HFF-Myc (cell line): ENCODE data around the gene NEK7.

Experiments used
- DNase-seq: peaks from one replicate; pipeline ENCODE4 v3.0.0-alpha.2; 2011; ENCODE audit warnings: low read depth; ENCODE audit errors: extremely low read depth
- H3K4me3 ChIP-seq: replicated peaks from 2 replicates; pipeline ENCODE4 v1.5.1; 2011; ENCODE audit warnings: low read depth, mild to moderate bottlenecking, control low read depth, low read length
- CTCF ChIP-seq: IDR thresholded peaks from 2 replicates; pipeline ENCODE4 v1.5.1; 2012; ENCODE audit warnings: mild to moderate bottlenecking, low read depth, low read length, control low read depth; ENCODE audit errors: missing control alignments

Gene NEK7

DNA sequence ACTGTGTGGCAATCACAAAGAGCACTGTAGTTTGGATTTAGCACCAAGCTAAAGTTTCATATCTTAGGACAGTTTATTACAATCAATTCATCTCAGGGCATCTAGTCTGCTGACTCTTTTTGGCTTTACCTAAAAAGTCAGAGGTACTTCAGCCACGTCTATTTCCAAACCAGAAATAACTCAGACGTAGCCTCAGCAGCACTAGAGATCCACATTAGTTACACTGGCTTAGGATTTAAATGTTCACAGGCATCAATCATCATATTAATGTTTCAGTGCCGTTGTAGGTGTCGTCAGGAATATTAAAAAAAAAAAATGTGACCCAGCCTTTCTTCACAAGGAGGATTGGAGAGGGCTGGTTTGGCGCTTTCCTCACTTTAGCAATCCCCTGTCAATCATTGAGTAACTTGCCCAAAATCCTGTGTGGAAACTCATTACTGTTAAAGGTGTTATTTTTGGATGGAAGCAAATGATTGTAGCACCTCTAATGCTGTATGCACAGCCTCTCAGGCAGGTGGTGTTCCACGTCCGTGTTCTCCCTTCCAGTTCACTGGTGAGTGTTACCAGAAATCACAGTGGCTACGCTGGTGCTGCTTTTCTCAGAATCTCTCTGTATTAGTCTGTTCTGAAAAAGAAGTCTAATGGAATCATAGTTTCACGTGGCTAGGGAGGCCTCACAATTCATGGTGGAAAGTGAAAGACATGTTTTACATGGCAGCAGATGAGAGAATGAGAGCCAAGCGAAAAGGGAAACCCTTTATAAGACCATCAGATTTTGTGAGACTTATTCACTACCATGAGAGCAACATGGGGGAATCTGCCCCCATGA lies 45.4 kb downstream of the NEK7 start:
- DNase-seq: no peak
- H3K4me3 ChIP-seq: no peak overlapping the region
- no peak for TF ChIP-seq CTCF

GRCh38 chr1:198203434-198203833 lies 46.6 kb downstream of the NEK7 start:
- no peak for DNase-seq
- TF ChIP-seq CTCF: no peak
- H3K4me3 ChIP-seq: no peak overlapping the region

- DNase-seq: no peak
- no peak overlapping the region for H3K4me3 ChIP-seq
- TF ChIP-seq CTCF: no peak
Observed at GRCh38 chr1:198205016-198205684, 48.4 kb downstream of the NEK7 start.

GRCh38 chr1:198206292-198206691 lies 49.5 kb downstream of the NEK7 start:
- H3K4me3 ChIP-seq: no peak overlapping the region
- DNase-seq: no peak
- no peak for TF ChIP-seq CTCF

GRCh38 chr1:198211696-198212095 lies 54.9 kb downstream of the NEK7 start:
- no peak for TF ChIP-seq CTCF
- no peak overlapping the region for H3K4me3 ChIP-seq
- DNase-seq: no peak

DNA sequence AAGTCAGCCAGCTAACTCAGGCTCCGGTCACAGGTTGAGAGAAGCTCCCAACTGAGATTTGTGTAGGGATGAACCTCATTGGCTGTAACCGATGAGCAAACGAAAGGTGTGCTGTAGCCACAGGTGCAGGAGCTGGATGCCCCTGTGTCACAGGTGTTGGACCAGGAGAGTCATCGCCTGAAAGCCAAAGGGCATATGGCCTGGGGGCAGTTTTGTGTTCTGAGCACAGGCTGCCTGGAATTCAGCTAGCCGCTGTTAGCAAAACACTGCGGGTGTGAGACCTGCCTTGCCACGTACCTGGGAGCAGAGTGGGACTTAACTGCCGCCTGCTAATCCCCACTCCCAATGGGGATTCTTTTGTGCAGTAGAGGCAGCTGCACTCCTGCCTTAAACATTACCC lies 55.3 kb downstream of the NEK7 start:
- no peak for TF ChIP-seq CTCF

GRCh38 chr1:198212675-198213074 lies 55.9 kb downstream of the NEK7 start:
- TF ChIP-seq CTCF: no peak
- peak; percentile 16 for DNase-seq
- no peak overlapping the region for H3K4me3 ChIP-seq

More for the DNA sequence above, 55.3 kb downstream of the NEK7 start:
- H3K4me3 ChIP-seq: no peak overlapping the region
- no peak for DNase-seq
